ENCODE results near the gene RUBCNL.

DNA sequence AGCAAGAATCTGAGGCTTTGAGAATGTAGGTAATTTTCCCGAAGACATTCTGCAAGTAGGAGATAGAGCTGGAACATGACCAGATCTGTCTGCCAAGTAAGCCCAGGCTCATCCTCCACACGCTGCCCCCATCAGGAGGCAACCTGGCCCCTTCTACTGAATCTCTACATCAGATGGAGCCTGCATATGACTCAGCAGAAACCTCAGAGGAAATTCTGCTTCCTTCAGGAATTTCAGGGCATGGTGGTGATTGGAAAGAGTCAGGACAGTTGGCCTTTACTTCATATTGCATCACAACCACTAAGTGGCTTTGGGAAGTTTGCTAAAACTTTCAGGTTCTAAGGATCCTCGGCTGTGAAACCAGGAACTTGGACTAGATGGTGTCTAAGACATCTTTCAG, 90.1 kb downstream of the RUBCNL start:
- TF ChIP-seq, protein P1, sequence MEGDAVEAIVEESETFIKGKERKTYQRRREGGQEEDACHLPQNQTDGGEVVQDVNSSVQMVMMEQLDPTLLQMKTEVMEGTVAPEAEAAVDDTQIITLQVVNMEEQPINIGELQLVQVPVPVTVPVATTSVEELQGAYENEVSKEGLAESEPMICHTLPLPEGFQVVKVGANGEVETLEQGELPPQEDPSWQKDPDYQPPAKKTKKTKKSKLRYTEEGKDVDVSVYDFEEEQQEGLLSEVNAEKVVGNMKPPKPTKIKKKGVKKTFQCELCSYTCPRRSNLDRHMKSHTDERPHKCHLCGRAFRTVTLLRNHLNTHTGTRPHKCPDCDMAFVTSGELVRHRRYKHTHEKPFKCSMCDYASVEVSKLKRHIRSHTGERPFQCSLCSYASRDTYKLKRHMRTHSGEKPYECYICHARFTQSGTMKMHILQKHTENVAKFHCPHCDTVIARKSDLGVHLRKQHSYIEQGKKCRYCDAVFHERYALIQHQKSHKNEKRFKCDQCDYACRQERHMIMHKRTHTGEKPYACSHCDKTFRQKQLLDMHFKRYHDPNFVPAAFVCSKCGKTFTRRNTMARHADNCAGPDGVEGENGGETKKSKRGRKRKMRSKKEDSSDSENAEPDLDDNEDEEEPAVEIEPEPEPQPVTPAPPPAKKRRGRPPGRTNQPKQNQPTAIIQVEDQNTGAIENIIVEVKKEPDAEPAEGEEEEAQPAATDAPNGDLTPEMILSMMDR (conservative IDR thresholded peaks at IDR 0.05): no peak
- no peak for TF ChIP-seq ZFX (IDR thresholded peaks at IDR 0.05)
